HG03108 (cell line): Measurements from ENCODE around the gene ATRN.

Experiments used
- ATAC-seq: cut with Tn5 transposase; IDR thresholded peaks from one replicate; pipeline ENCODE4 v1.9.1; 2021; ENCODE audit warnings: moderate library complexity; ENCODE audit not compliant: unreplicated experiment

ATRN gene

DNA sequence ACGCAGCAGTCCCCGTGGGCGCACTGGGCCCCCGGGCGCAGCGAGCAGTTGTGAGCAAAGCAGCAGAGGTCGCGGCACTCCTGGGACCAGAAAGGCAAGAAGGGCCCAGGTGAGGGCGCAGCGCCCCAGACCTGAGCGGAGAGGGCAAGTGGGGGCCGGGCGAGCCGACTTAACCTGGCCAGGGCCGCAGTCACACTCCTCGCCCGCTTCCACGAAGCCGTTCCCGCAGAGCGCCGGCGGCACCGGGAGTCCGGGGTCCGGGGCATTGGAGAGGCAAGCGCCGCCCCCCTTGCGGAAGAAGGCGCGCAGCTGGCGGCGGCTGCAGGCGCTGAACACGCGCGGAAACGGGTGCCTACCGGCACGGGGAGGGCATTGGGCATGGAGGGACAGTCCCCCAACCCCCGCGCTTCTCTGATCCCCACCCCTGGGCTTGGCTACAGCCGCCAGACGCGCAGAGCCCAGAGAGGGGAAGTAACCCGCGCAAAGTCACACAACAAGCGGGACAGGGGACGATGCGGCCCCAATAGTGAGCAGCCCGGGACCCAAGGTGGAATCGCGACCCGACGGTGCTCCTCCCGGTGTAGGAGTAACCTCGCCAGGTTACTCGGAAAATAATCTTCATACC is 201.8 kb downstream of the ATRN start:
- no peak for ATAC-seq

- no peak for ATAC-seq
Measured at GRCh38 chr20:3673221-3674070, 202.6 kb downstream of the ATRN start.

DNA sequence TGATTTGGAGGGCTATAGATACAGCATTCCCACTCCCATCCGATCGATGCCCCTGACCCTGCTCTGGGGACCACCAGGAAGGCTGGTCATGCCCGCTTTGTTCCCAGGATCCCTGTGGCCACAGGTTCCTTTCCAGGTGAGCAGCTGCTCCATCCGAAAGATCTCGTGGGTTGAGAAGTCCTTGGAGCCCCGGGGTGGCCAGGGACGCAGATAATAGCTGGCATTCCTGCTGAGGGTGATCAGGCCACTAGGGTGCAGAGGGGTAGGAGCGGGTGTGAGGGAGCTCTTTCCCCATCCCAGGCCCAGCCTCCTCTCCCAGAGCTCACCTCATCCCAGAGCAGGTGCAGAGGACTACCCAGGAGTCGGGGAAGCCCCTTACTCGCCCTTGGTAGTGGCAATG is 203.6 kb downstream of the ATRN start:
- no peak for ATAC-seq

DNA sequence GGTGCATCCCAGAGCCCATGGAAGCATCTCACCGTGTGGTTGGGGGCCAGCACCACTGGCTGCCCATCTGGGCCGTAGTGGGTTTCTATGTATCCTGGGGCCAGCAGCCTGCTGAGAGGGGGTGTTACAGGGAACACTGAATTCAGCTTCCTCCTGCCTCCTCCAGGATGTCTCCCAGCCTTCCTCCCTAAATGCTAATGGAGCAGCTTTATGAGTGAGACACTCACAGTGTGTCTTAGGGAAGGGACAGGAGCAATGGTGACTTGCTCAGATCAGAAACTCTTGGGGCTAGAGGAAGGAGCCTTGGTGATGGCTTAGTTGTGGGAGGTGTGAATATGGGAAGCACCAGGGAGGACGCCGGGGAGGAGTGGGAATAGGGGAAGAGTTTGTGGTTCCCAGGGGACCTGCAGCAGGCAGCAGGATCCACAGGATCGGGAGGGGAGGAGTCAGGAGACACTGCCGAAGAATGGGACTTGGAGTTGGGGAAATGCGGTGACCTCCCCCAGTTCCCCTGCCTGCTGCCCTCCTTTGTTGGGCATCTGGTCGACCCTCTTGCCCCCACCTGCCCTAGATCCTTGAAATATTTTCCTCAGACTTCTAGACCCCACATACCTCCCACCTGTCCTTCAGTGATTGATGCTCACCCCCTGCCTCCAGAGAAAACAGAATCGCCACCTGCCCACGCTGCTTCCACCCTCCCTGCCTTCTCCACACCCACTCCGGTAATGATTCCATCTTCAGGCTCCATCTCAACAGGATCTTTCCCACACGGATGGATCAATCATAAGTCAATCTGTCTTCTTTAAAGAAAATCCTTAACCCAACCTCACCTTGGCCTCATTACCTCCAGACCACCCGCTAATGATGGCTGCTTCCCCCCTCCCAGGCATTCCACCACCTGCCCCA is 204.4 kb downstream of the ATRN start:
- no peak for ATAC-seq

- ATAC-seq = no peak
Measured at GRCh38 chr20:3677733-3678132, 206.9 kb downstream of the ATRN start.

GRCh38 chr20:3678198-3678597 is 207.4 kb downstream of the ATRN start:
- no peak for ATAC-seq

DNA sequence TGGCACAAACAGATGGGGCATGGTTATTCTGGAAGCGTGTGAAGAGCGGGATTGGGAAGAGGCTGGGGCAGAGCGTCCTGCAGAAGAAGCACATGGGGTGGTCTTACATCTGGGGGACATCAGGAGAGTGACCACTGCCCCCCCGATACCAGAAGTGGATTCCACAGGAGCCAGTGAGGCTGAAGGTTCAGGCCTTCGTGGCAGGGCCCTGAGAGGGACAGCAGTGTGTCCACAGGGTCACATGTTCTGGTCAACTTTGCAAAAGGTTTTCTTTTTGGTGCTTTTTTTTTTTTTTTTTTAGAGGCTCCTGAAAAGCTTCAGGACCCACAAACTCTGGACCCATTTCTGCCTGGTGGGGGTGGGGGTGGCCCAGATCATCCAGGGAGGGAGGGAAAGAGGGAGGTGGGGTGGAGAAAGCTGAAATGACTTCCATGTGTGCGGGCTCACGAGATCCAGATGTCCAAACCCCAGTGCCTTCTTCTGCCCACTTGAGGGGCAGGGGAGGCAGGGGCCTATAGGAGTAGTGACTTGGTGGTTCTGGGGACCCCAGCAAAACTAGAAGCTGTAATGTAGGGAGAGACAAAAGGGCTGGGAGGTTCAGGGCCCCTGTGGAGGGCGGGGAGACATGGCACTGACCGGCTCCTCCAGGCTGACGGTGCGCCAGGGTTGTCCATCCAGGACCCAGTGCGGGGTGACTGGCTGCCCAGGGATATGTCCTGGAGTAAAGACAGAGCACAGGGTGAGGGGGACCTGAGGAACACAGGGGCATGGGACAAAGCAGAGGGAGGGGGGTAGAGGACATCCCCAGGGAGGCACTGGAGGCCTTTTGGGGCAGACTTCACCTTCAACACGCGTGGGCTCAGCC is 208.3 kb downstream of the ATRN start:
- no peak for ATAC-seq

GRCh38 chr20:3679749-3680700 is 209.2 kb downstream of the ATRN start:
- no peak for ATAC-seq

DNA sequence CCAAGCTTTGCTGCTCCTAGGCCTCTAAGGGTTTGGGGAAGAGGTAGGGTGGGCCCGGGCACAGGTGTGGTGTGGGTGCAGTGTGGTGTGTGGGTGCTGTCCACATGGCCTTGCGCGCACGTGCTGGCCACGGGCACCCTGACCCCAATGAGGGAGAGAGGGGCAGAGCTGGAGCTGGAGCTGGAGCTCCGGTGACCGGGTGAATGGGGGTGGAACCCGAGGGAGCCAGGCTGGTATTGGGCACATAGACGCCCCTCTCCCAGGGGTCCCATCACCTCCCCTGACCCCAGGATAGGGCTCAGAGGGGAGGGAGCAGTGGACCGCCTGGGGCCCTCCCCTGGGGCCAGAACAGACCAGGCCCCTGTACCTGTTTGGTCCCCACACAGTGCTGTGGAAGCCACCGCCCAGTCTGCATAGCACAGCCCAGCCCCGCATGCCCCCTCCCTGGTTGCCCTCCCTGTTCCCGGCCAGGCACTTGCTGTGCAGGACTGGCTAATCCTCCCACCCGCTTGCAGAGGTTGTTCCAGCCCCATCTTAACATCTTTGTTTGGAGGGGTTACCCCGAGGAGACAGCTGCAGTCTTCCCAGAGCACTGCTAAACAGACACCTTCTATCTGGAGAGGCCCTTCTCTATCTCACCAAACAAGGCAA is 210.0 kb downstream of the ATRN start:
- no peak for ATAC-seq

- no peak for ATAC-seq
Measured at GRCh38 chr20:3681352-3681930, 210.6 kb downstream of the ATRN start.

DNA sequence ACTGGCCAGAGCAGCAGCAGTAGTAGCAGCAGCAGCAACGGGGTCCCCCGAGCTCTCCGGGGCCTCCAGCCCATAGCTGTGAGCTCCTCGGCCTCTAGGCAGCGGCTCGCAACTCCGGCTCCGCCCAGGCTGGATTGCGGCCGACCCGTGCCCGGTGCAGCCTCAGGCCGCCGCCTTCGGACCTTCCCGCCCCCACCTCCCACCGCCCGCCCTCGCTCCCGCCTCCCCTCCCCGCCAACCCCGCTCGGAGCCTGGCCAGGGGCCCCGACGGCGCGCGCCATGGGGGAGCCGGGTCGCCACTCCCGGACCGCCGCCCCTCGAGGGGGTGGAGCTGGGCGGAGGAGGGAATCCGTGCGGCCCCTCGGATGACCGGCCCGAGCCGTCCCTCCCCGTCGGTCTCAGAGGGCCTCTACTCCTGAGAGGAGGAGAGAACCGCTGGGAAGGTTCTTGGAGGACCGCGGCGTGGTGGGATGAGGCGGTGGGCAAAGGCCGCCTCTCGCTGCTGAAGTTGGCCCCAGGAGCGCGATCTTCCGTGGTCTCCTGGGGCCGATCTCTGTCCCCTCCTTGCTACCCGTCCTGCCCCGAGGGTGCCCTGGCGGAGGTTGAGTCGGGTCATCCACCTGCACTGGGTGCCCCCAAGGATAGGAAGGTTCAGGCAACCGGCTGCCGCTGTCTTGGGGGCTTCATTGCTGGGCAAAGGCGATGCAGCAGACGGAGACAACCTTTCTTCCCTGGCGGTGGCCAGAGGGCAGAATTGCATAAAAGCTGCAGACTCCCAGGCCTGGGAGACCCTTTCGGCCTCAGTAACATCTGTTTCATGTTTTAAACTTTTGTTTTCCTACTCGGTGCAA is 211.3 kb downstream of the ATRN start, which contains the start of gene ADAM33:
ADAM33 (minus strand) TSS at position 80 of the 851 bp plus-strand sequence; CDS start at position 74, 6 bp downstream.
- ATAC-seq = no peak

GRCh38 chr20:3685341-3685740 is 214.5 kb downstream of the ATRN start:
- no peak for ATAC-seq

DNA sequence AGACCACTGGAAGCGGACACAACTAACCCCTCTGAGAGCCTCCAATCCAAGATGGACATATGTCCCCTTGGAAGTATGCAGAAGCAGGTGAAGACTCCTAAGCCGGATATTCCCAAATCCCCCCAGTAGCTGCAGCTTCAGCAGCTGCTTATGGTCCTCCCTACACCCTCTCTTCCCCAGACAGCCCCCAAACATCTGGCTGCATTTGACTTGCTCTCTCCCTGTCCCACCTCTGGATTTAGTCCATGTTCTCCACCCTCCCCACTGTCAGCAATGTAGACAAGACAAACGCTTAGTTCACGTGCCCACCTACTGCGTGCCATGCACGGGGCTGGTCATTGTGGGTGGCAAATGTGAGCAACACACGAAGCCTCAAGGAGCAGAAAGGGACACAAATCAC is 215.6 kb downstream of the ATRN start:
- no peak for ATAC-seq

DNA sequence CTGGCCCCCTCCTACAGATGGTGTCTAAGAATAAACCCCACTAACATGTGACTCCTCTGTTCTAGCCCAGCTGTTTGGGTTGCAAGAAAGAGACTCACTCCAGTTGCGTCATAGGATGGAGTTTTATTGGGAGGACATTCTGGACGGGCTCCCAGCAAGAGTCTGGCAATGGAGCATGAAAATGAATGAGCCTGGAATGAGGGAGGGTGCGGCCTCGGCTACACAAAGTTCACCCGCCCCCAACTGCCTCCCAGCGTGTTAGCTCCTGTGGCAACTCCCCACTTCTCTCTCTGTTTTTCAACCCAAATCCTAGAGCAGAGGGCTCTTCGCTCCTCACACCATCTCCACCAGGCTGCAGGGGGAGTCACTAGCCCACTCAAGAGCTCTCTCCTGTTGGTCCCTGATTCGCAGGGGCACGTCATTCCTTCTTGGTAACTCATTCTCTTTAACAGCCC is 216.1 kb downstream of the ATRN start:
- no peak for ATAC-seq

DNA sequence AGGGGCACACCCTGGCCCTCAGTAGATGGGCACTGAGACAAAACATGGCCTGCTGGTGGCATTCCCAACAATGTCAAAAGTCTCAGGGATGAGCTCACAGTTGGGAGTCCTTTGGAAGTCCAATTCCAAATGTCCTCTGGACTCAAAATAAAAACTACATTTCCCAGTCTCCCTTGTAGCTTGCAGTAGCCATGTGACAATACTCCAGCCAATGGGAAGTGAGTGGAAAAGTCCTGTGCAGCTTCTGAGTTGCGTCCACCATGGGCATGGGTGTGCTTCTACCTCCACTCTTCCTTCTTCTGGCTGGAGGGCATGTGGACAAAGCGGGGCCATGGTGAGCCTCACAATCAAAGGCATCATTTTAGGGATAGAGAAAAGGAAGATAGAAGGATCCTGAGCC is 216.8 kb downstream of the ATRN start:
- ATAC-seq = no peak

- ATAC-seq = no peak
Measured at GRCh38 chr20:3689978-3690377, 219.2 kb downstream of the ATRN start.

DNA sequence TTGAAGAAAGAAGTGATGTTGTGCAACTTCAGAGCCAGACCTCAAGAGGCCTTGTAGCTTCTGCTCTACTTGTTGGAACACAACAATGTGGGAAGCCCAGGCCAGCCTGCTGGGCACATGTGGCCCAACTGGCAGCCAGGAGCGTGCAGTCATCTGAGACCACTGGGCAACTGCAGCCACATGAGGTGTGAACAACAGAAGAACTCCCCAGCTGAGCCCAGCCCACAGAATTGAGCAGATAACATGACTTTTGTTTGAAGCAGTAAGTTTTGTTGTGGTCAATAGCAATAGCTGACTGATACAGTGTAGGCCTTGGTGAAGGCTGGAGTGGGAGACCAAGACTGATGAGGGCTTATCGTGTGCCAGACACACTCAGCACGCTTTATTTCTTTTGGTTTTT is 219.6 kb downstream of the ATRN start:
- ATAC-seq = no peak
